IPS-NIHi7 (cell line): ENCODE data around the gene ADGRV1.

Experiments
- DNase-seq: peaks from one replicate; pipeline ENCODE4 v3.0.0; 2012; ENCODE audit warnings: mixed read lengths; ENCODE audit errors: extremely low spot score

The ADGRV1 gene

GRCh38 chr5:91106842-91107511 is 548.4 kb downstream of the ADGRV1 start:
- no peak for DNase-seq

- no peak for DNase-seq
Observed at GRCh38 chr5:91109634-91110033, 551.0 kb downstream of the ADGRV1 start.

- DNase-seq = no peak
Observed at GRCh38 chr5:91110686-91111085, 552.1 kb downstream of the ADGRV1 start.

- no peak for DNase-seq
Observed at GRCh38 chr5:91111473-91112238, 553.1 kb downstream of the ADGRV1 start.

- no peak for DNase-seq
Observed at GRCh38 chr5:91114658-91115057, 556.1 kb downstream of the ADGRV1 start.

GRCh38 chr5:91118354-91118753 is 559.8 kb downstream of the ADGRV1 start:
- DNase-seq = no peak

- DNase-seq = no peak
Observed at GRCh38 chr5:91118796-91119195, 560.2 kb downstream of the ADGRV1 start.

GRCh38 chr5:91119217-91119616 is 560.6 kb downstream of the ADGRV1 start:
- no peak for DNase-seq

GRCh38 chr5:91119981-91120850 is 561.6 kb downstream of the ADGRV1 start:
- DNase-seq = no peak

- no peak for DNase-seq
Observed at GRCh38 chr5:91121347-91121993, 562.9 kb downstream of the ADGRV1 start.

- DNase-seq = no peak
Observed at GRCh38 chr5:91122651-91123050, 564.1 kb downstream of the ADGRV1 start.

- DNase-seq = no peak
Observed at GRCh38 chr5:91123291-91123690, 564.7 kb downstream of the ADGRV1 start.

GRCh38 chr5:91123901-91124300 is 565.3 kb downstream of the ADGRV1 start:
- no peak for DNase-seq

- DNase-seq = no peak
Observed at GRCh38 chr5:91125916-91126315, 567.3 kb downstream of the ADGRV1 start.

GRCh38 chr5:91126448-91126847 is 567.9 kb downstream of the ADGRV1 start:
- DNase-seq = no peak

GRCh38 chr5:91126888-91127287 is 568.3 kb downstream of the ADGRV1 start:
- no peak for DNase-seq

- DNase-seq = no peak
Observed at GRCh38 chr5:91127456-91128081, 569.0 kb downstream of the ADGRV1 start.

GRCh38 chr5:91128604-91129003 is 570.0 kb downstream of the ADGRV1 start:
- DNase-seq = no peak

GRCh38 chr5:91129748-91130147 is 571.2 kb downstream of the ADGRV1 start:
- DNase-seq = no peak

GRCh38 chr5:91130759-91131158 is 572.2 kb downstream of the ADGRV1 start:
- DNase-seq = no peak

- no peak for DNase-seq
Observed at GRCh38 chr5:91132550-91132949, 574.0 kb downstream of the ADGRV1 start.
